ENCODE data around the gene CLIC6.

The CLIC6 gene

DNA sequence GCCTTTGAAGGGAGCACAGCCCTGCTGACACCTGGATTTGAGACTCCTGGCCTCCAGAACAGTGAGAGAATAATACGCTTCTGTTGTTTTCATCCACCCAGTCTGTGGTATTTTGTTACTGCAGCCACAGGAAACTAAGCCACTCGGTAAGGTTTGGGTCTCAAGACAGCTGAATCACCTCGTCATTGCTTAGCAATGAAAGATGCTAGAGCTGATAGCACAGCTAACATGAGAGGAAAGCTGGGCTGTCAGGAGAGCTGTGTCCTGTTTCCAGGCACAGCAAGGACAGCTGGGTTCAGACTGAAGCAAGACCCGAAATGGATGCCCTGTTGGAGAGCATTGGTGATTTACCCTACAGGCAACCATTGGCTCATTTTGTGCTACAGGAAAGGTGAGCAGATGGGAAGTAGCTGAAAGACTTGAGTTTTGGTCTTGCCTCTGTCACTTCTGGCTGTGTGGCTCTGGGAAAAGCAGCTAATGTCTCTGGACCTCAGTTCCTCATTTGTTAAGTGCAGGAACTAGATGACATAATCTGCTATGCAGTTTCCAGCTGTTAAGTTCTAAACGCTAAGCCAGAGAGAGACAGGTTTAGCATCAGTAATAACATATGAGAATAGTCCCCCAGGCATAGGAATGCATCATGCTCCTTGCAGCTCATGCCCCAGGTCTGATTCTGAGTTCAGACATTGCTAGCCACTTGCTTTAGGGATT is 58.0 kb downstream of the CLIC6 start:
- DNase-seq (ENCODE audit: low spot score), result no peak

DNA sequence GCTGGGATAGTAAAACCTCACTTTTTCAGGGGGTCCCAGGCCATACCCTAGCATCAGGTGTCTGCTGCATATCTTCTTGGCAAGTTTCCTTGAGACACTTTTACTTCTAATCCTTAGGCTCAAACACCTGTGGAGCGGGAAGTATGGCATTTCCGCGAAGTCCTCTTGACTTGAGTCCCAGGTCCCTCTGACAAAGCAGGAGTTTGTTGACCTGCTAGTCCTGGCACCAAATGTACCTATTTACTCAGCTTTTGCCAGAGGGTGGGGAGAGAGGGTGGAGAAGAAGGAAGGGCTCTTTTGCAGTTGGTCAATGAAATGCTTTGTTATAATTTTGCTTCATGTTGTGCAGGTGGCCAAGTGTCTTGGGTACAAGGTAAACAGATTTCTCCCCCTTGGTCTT is 59.7 kb downstream of the CLIC6 start:
- DNase-seq (ENCODE audit: low spot score), result no peak

DNA sequence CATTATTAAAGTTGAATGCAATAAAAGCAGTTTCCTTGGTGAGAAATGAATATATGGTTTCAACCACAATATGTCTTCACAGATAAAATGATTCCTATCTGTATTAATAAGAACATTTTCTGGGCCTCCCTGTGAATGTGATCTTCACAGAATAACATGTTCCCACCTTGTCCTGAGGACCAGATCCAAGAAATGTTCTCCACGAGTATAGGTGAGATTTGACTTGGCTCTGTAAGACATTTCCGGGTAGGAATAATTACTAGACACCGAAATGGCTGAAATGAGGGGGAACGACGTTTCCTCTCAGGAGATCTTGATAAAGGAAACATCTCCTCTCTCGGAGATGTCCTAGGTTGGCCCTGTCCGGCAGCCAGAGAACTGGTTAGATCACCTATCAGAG is 61.4 kb downstream of the CLIC6 start:
- DNase-seq (ENCODE audit: low spot score), result no peak

DNA sequence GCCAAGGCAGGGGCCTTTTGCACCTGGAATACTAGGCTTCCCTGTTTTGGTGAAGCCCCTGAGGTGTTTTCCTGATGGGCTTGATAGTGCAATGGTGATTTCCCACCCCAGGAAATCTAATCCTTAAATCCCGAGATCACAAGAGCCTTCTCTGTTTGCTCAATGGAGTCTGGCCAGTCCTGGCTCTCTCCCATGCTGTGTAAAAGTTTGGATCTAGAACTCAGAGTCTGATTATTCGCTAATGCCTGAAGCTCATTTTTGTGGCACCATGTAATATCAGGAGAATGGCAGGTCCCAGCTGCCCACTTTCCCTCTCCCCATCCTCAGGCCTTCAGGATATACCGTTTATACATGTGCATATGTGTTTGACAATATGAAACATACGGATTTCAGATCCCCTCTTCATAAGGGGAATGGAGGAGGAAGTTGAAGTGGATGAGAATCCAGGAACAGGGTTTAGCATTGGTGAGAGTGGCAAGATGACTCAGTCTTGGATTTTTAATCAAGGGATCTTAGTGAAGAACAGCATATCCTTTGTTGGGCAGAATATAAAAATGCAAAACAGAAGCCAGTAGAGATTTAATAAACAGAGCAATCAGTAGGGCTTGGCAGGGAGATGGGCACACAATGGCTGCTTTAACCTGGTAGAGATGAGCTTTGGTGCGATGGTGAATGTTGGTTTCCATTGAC is 62.1 kb downstream of the CLIC6 start:
- no peak for DNase-seq (ENCODE audit: low spot score)

DNA sequence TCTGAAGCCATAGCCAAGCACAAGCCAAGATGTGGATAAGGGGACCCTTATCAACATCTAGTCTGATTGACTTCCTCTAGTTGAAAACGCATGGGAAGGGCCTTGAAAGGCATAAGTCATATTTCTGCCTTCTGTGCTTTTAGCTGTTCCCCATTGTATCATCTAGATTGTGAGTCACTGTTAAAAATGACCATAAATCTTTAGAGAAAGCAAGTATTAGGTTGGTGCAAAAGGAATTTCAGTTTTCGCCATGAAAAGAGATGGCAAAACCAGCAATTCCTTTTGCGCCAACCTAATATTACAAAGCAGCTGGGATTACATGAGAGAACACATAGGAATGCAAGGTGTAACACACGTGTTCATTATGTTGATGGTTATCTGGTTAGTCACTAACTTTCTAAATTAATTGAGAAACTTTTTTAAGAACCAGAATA is 63.6 kb downstream of the CLIC6 start:
- DNase-seq (ENCODE audit: low spot score), result no peak

DNA sequence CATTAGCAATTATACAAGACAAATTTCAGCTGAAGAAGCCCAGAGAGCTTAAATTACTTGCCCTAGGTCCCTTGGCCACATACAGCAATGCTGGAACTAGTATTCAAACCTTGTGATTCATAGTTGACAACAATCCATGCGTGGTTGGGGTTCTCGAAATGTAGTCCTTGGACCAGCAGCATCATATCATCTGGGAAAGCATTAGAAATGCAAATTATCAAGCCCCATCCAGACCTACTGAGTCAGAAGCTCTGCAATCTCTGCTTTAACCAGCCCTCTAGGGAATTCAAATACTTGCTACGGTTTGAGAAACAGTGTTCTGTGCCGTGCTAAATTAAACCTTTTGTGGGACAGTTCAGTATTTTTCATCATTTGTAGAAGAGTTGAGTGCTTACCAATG is 65.1 kb downstream of the CLIC6 start:
- no peak for DNase-seq (ENCODE audit: low spot score)

DNA sequence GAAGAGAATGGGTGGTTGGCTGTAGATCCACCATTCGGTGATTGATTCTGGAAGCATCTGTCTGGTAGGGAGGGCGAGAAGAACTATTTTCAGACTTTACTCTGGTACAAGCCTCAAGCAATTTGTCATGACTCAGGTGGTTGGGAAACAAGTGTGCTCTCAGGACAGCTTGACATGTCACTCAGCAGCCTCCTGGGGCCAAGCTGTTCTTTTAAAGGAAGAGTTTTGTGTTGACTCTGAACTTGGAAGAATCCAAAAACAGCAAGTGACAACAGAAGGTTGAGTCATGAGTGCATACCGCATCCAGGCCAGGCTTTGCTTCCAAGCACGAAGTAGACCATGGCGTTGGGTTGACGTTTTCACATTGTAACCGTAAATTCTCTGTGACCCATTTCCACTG is 65.9 kb downstream of the CLIC6 start:
- DNase-seq (ENCODE audit: low spot score), result no peak

DNA sequence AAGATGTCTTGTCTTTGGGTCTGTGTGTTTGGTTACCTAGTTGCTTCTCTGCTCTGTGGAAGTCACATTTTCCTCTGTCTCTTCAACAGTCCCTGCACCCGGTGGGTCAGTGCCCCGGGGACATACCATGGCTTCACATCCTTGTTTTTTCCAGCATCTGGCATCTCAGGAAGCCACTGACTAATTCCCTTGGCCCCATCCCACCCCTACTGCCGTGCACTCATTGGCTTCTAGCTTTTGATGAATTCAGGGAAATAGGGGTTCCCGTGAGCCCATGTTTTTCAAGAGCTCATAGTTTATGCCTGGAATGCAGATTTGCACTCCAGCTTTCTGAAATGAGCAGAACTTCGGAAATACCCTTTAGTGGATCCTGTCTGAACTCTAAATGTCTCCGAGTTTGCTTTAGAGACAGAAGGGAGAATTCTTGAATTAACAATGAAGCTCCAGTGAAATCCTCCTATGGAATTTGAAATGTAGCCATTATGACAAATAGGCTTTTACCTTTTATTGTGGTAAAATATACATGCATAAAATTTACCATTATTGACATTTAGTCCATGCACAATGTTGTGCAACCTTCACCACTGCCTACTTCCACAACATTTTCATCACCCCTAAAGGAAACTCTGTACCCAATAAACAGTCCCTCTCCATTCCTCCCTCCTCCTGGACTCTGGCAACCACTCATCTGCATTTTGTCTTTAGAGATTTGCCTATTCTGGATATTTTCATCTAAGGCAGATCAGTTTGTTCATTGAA is 67.5 kb downstream of the CLIC6 start:
- DNase-seq (ENCODE audit: low spot score), result no peak

DNA sequence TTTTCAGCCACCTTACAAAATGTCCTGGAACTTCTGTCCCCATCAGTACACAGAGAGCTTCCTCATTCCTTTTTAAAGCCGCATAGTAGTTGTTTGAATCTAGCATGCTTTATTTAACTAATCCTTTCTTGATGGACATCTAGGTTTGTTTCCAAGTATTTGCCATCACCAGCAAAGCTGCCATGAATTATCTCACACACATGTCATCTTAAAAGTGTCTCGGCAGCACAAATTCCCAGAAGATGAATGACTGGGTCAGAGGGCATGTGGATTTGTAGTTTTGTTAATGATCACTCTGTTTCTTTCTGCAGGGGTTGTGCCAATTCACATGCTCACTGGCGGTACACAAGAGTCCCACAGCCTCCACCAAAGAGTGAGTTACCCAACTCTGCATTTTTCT is 68.3 kb downstream of the CLIC6 start:
- DNase-seq (ENCODE audit: low spot score), result no peak

DNA sequence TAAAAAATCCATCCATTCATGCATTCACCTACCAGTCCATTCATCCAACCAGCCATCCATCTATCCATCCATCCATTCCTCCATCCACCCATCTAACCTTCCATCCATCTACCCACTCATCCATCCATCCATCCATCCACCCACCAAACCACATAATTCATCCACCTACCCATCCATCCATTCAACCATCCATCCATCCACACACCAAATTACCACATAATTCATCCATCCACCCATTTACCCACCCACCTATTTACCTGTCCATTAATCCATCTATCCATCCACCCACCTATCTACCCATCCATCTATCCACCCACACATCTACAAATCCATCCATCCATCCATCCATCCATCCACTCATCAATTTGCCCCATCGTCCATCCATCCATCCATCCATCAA is 71.4 kb downstream of the CLIC6 start:
- DNase-seq (ENCODE audit: low spot score), result no peak

DNA sequence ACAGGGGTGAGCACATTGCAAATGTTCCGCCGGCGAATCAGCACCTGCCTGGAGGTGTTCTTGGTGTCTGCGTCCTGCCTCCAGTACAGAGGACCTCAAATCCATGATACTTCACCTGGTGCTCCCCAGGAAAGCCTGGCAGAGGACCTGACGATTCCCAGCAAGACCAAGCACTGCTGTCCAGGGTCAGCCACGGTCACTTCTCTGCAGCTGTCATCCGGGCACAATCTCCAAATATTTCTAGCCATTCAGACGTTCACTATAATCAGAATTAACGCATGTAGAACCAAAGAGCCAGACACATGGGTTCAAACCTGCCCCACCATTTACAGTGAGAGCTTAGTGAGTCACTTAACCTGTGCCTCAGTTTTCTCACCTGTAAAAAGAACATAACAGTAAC is 74.5 kb downstream of the CLIC6 start:
- no peak for DNase-seq (ENCODE audit: low spot score)

DNA sequence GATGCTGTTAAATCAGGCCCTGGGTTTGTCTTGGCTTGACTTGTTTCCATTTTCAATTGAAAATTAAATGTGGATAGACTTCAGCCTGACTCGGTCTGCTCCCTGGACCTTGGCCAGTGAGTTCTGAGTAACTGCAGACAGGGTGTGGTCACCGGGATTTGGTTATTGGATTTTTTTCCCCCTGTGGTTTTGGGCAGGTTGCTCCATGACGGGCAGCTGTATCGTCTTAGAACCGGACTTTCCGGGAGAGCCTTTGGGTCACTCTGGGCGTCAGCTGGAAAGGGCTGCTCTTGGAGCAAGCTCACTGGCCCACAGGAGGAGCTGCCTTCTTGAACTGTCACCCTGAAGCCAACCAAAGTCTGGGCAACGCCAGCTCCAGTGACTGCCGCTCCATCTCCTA is 75.0 kb downstream of the CLIC6 start:
- DNase-seq (ENCODE audit: low spot score), result no peak

DNA sequence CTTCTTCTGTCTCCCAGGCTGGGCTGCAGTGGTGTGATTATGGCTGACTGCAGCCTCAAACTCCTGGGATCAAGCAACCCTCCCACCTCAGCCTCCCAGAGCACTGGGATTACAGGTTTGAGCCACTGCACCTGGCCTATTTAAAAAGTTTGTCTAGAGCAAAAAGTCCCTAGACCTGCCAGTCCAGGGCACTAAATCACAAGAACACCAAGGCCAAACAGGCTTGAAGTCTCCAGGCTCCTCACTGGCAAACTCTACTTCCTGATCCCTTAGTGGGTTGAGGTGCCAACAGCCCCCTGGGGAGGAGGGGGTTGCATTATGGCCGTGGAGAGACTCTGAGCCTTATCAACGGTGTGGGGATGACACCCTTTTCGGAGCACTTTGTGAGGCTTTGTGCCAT is 76.0 kb downstream of the CLIC6 start:
- DNase-seq (ENCODE audit: low spot score), result no peak

DNA sequence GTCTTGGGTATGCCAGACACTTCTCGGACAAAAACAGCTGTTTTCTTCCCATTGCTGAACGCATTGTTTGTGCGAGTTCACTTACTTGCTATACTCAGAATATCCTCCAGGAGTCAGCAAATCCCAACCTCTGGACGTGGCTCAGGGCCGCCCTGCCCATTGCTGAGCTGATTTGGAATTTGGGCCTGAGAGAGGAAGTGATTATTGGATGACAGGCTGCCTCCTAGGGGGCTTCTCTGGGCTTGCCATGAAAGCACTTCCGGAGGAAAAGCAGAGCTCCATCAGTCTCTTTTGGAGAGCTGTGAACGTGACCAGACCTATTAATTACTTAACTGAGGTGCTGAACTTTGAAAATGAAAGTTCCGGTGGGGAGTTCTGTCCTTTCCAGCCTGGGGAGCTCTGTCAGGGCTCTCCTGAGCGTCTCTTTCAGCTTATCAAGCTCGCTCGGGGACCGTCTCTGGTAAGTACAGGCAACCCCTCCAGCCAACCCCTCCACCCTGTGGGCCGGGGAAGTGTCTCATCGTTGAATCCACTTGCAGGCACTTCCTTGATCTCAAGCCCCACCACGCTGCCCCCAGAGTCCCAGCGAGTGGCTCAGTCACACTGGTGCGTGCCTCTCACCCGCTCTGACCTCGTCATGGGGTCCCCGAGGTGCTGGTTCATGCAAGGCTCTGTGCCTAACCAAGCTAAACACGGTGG is 76.9 kb downstream of the CLIC6 start:
- DNase-seq (ENCODE audit: low spot score), result peak; percentile 79

DNA sequence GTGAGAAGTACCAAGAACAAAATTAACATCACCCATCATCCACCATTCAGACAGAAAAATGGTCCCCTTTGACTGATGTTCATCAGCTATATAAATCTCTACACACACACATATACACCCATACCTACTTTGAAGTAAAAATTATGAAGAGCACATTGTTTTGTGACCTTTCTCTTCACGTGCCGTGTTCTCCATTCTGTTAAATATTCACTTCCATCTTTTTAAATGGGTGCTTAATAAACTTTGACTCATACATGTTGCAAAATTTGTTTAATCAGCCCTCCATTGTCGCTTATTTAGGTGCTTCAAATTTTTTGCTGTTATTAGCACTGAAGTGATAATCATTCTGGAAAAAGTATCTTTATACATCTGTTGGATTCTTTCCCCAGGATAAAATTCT is 80.1 kb downstream of the CLIC6 start:
- no peak for DNase-seq (ENCODE audit: low spot score)

DNA sequence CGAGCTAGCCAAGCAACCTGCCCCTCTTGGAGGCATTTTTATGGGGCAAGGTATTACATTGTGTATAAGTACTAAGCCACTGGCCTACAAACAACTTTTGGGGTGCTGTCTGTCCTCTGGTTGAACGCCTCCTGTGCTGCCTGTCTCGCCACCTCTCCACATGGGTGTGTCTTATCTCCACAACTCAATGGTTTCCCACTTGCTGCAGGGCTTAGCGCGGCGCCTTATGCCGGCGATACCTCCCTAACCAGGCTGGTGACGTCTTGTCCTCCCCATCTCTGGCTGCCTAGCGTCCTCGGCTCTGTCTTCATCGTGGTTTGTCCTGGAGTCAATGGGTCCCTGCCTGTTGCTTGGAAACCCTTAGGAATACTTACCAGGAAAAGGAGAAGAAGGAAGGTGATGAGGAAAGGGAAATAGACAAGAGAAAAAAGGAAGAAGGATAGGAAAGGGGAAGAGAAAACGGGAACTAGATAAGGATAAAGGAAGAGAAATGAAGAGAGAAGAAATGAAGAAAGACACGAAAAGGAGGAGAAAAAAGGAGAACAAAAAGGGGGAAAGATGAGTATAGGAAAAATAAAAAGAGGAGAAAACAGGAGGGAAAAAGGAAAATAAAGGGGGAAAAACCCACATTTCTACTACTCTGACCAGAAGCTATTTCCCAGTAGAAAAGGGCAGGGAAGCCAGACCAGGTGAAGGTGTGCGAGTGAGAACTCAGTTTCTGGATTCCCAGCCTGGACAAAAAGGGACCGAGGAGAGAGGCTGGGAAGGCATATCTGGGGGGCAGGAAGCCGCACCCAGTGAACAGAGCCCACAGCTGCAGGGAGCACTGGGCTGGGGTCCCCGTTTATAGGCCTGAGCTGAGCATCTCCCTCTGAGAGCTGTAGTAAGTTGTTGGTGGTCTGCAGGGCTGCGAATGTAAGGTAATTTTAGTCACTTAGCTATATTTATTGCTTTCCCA is 86.2 kb downstream of the CLIC6 start:
- no peak for DNase-seq (ENCODE audit: low spot score)

DNA sequence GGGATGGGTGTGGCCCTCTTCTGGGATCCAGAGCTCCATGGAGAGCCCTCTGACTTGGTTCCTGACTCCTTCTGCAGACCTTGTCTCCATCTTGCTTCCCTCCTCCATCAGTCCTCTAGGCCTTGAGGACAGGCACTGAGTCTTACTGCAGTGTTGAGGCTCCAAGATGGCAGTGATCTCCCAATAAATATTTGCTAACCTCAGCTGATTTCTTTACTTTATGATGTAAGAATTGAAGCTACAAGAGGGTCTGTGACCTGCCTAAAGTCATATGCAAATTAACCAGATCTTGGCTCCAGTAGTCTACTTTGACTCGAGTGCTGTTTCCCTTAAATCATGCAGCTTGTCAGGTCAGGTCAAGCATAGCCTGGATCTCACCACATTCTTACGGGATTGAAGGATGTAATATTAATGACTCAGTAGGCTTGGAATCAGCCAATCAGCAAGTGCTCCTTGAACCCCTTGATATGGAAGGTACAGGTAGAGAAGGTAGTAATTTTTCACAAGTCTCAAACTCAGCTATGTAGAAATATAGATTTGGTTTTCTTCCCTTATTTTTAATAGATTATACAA is 93.0 kb downstream of the CLIC6 start:
- no peak for DNase-seq (ENCODE audit: low spot score)

DNA sequence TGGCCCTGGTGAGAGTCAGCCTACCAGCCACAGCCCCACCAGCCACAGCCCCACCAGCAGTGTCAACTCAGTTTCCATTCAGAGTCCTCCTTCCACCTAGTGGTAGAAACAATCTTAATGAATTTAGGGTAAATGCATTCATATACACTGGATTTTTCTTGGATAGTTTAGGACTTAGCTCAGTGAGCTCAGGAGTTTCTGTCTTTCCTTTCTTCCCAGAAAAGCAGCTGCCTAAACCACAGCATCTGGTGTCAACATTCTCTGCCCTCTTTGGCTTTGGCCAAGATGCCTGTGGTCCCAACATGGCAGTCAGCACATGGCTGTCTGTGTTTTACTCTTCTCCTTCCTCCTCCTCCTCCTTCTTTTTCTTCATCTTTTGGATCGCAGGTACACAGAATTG is 94.0 kb downstream of the CLIC6 start:
- no peak for DNase-seq (ENCODE audit: low spot score)

DNA sequence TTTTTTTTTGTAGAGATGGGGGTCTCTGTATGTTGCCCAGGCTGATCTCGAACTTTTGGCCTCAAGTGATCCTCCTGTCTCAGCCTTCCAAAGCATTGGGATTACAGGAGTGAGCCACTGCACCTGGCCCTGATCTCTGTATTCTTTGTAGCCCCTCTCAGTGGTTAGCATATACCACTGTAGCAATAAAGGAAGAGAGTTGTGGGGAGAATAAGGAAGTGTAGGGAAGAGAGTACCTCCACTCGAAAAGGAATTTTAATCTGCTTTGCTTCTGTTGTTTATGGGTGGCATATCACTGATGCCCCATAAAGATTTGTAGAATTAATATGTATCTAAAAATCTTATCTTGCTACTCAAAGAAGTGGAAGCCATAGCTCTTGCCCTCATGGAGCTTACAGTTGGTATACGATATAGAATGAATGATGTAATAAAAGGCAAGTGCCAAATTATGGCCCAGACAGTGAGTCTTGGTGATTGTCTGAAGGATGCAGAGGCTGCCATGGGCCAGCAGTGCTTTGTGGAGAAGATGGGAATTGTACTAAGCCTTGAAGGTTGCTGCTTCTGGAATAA is 96.0 kb downstream of the CLIC6 start:
- DNase-seq (ENCODE audit: low spot score), result no peak

DNA sequence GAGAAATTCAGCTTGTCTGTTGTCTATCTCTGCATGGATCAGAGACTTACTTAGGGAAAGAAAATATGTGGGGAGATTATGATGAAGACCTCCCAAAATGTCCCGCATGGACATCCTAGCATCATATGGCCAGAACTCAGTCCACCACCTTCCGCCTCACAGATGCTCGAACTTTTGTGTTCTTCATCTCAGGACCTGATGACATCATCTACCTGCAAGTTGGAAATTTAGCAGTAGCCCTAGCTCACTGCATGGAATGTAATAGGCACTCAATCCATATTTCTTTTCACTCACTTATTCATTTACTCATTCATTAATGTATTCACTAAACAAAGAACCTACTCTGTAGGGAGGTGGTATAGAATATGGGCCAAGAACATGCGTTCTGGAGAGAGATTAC is 96.8 kb downstream of the CLIC6 start:
- DNase-seq (ENCODE audit: low spot score), result no peak

DNA sequence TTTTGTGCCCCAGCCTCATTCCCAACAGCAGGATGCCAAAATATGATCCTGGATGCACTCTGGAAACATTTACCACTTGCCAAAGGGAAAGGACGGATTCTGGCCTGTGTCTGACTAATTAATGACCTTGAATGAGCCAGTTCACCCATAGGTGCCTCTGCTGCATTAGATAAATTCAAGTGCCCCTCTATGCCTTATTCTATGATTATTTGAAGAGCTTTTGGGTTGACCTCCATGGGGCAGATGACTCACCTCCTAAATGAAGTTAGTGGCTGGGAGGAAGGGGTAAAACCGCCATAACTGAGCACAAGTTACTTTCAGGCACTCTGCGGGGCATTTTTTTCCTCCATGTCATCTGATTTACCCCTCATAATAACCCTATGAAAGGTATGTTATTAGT is 98.1 kb downstream of the CLIC6 start:
- no peak for DNase-seq (ENCODE audit: low spot score)

Measured in left forelimb (tissue), 1 donor.